GM18519 (cell line): ENCODE measurements around the gene SORCS2.

Experiments
- ATAC-seq: cut with Tn5 transposase; IDR thresholded peaks from one replicate; pipeline ENCODE4 v1.9.1; 2021; ENCODE audit warnings: mild to moderate bottlenecking, moderate library complexity; ENCODE audit not compliant: unreplicated experiment, low FRiP score

Gene SORCS2

DNA sequence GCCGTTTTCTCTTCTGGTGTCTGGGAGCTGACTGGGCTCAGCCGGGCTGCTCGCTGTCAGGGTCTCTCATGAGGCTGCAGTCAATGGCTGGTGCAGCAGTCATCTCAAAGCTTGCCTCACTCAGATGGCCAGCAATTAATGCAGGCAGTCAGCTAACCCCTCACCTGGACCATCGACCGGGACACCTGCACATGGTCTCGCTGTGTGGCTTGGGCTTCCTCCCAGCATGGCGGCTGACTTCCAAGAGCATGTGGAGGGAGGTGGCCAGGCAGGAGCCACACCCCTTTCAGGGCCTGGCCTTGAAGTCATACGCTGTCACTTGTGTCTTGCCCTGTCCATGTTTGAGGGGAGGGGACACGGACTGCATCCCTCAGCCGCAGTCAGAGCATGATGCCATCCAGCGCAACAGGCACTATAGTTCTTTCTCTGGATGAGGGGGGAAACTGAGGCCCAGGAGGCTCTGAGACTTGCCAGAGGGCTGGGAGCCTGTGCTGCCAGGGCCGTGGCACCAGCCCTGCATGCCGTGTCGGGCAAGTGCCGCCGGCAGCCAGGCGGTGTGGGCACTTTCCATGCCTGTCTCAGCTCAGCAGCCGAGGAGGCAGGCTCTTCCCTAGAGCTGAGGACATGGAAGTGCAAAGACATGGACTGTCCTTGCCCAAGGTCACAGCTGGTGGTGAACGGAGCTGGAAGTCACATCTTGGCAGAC lies 545.6 kb downstream of the SORCS2 start:
- ATAC-seq = no peak

- ATAC-seq = no peak
Observed at GRCh38 chr4:7738458-7739076, 546.2 kb downstream of the SORCS2 start.

DNA sequence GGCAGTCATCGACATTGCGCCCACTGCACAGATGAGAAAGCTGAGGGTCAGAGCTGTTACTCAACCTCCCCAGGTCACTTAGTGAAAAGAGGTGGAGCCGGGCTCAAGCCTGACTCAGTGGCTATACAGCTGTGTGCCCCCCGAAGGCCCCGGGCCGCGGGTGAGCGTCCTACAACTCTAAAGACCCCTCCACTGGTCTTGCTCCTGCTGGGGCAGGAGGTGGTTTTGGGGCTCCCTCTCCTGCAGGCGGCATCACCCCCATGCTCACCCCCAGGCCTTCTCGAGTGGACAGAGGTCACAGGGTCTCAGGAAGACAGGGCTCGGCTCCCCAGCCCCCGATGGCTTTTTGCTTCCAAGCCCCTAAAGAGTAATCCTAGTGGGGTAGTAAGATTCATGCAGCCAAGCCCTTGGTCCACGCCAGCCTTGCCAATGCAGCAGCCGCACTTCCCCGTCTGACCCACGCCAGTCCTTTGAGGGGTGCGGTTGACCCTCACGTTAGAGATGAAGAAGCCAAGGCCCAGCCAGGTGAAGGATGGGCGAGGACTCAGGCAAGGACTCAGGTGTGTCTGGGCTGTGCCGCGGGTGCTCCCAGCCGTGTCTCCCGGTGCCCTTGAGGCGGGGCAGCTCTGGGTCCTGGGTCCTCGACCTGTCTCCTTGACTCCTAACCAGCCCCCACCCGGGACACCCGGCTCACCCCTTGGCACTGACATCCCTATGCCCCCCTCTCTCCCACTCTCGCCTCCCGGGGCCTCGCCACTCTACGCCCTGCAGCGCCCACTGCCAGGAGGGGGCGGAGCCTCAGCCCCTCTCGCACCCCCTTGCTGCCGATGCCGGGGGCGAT lies 547.0 kb downstream of the SORCS2 start:
- ATAC-seq = no peak

GRCh38 chr4:7739918-7740865 lies 547.9 kb downstream of the SORCS2 start:
- ATAC-seq = no peak

- ATAC-seq = no peak
Observed at GRCh38 chr4:7740866-7741525, 548.7 kb downstream of the SORCS2 start.

DNA sequence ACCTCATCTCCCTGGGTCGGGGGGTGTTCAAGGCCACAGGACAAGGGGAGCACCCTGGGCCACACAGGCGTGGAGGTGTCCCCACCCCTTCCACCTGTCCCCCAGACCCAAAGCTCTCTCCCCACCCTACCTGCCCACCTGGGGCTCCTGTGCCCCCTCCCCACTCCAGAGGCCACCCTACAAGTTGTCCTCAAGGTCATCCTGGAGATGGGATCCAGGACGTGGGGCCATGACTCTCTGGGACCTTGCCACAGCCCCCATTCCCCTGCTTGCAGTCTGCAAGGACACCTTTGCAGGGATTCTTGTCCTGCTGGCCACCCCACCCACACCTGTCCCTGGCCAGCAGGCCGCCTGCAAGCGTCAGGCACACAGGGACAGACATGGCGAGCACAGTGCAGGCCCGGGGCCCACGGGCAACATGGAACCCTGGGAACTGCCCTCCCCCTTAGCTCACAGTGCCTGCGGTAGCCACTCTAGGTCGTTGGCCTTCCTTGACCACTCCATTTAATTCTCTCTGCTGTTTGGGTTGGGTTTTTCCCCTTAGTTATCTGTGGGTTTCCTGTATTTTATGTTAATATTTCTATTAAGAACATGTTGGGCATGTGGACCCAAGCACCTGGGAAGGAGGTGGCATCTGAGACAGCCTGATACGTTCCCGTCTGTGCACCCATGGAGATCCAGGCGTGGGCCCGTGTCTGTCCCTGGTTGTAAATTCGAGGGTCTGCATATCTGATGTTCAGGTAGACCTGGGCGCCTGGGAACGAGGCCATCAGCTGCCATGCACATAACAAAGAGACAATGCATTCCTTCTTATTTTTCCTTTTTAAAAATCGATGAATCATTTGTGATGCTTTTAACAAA lies 549.8 kb downstream of the SORCS2 start:
- no peak for ATAC-seq

- no peak for ATAC-seq
Observed at GRCh38 chr4:7742807-7743280, 550.5 kb downstream of the SORCS2 start.

DNA sequence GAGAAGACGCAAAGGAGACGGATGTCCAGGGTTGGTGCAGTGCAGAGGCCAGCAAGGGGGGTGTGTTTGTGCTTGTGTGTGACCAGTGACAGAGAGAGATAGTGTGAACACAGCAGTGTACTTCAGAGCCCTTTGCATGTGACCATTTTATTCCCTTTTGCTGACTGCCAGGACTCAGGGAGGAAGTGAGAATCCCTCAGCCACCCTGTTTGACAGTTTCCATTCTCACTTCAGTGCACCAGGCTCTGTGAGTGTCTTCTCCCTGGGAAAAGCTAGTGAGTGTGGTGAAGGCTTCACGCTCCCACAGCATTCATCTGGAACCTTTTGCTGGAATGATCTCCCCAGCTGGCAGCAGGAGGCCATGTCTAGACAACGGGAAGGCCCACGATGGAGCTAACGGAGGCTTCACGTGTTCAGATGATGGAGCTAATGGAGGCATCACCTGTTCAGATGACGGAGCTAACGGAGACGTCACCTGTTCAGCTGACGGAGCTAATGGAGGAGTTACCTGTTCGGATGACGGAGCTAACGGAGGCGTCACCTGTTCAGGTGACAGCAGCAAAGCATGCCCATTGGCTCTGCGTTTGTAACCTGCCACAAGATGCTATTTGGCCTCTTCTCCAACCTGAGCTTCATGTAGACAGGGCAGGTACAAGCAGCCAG lies 551.9 kb downstream of the SORCS2 start:
- no peak for ATAC-seq

GRCh38 chr4:7745301-7745885 lies 553.1 kb downstream of the SORCS2 start:
- no peak for ATAC-seq

- no peak for ATAC-seq
Observed at GRCh38 chr4:7746351-7747061, 554.2 kb downstream of the SORCS2 start.

GRCh38 chr4:7747062-7747385 lies 554.7 kb downstream of the SORCS2 start:
- no peak for ATAC-seq

DNA sequence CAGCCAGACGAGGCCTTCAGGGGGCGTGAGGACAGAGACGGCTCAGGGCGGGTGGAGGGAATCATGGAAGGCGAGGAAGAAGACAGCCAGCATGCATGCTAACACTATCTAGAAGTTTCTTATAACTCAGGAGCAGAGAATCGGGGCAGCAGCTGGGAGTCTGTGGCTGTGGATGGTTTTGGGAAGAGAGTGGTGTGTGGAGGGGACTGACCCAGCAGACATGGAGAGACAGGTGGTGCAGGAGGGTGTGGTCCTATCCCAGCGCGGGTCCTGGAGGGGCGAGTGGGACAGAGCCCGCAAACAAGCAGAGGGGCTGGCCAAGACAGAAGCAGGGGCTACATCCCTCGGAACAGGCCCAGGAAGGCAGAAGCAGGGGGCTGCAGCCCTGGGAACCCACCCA lies 555.2 kb downstream of the SORCS2 start:
- no peak for ATAC-seq

- no peak for ATAC-seq
Observed at GRCh38 chr4:7750523-7750922, 558.2 kb downstream of the SORCS2 start.

GRCh38 chr4:7750972-7751371 lies 558.6 kb downstream of the SORCS2 start:
- no peak for ATAC-seq

DNA sequence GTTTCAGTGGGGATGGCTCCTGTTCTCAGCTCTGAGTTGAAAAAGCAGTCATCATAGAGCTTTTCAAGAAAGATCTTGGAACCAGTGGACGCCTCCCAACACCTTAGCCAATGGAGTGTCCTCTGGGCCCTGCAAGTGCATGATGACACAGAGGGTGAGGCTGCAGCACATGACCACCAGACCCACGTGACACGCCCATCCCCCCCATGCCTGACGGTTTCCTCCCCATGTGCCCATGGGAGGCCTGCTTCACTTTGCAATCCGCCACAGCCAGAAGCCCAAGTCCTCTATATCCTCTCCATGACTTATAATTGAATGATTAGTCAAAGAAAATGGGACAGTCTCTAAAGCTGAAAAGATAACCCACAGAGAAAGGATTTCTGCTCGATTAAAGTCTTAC lies 560.3 kb downstream of the SORCS2 start:
- ATAC-seq = no peak

- no peak for ATAC-seq
Observed at GRCh38 chr4:7753271-7753670, 560.9 kb downstream of the SORCS2 start.

DNA sequence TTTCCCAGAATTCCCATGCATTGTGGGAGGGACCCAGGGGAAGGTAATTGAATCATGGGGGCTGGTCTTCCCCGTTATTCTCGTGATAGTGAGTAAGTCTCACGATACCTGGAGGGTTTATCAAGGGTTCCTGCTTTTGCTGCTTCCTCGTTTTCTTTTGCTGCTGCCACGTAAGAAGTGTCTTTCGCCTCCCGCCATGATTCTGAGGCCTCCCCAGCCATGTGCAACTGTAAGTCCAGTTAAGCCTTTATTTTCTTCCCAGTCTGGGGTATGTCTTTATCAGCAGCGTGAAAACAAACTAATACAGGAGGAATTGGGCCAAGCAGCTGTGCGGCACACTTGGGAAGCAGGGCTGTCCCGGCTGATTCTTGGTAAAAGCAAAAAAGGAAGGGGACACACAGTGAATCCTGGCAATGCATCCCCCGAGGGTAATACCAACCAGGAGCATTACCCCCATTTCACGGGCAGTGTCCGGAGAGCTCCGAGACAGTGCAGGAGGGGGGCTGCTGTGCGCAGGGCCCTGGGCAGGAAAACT lies 561.7 kb downstream of the SORCS2 start:
- no peak for ATAC-seq
